Fibroblast of gingiva (primary cell): ENCODE data around the gene MED31.
"Not testable (repeated sequence)": the region's sequence is repeated elsewhere in the genome, so short reads cannot be mapped to it uniquely, and the experiment has no call there.

Experiments
- DNase-seq: peaks from one replicate; pipeline ENCODE4 v3.0.0-alpha.2; 2011; ENCODE audit warnings: low read depth

The MED31 gene

GRCh38 chr17:6651354-6651918 lies at the start of gene MED31, which contains the start of gene C17orf100:
Gene MED31 (minus strand): TSS chr17:6651605. CDS start chr17:6651528, 77 bp downstream.
Gene C17orf100 (plus strand): TSS chr17:6651762. CDS start chr17:6651914, 152 bp downstream.
- DNase-seq, result peak; percentile 89

- no peak for DNase-seq
These were observed 49.5 kb upstream of the MED31 start for GRCh38 chr17:6700948-6701307.

GRCh38 chr17:6699997-6700947 lies 48.9 kb upstream of the MED31 start:
- no peak for DNase-seq

GRCh38 chr17:6698004-6698403 lies 46.6 kb upstream of the MED31 start:
- no peak for DNase-seq

GRCh38 chr17:6696906-6697305 lies 45.5 kb upstream of the MED31 start:
- no peak for DNase-seq

GRCh38 chr17:6695565-6695964 lies 44.2 kb upstream of the MED31 start:
- no peak for DNase-seq

- no peak for DNase-seq
These were observed 43.6 kb upstream of the MED31 start for GRCh38 chr17:6695051-6695450.

GRCh38 chr17:6691958-6692357 lies 40.6 kb upstream of the MED31 start:
- DNase-seq, result not testable (repeated sequence)

- DNase-seq, result no peak
These were observed 40.1 kb upstream of the MED31 start for GRCh38 chr17:6691546-6691945.

GRCh38 chr17:6690641-6691040 lies 39.2 kb upstream of the MED31 start:
- no peak for DNase-seq

GRCh38 chr17:6688944-6689343 lies 37.5 kb upstream of the MED31 start:
- no peak for DNase-seq

- no peak for DNase-seq
These were observed 34.6 kb upstream of the MED31 start for GRCh38 chr17:6686026-6686425.

- DNase-seq, result no peak
These were observed 33.7 kb upstream of the MED31 start for GRCh38 chr17:6684881-6685767.

- no peak for DNase-seq
These were observed 33.0 kb upstream of the MED31 start for GRCh38 chr17:6684460-6684783.

- DNase-seq, result no peak
These were observed 32.5 kb upstream of the MED31 start for GRCh38 chr17:6683730-6684459.

GRCh38 chr17:6683081-6683684 lies 31.8 kb upstream of the MED31 start:
- no peak for DNase-seq

GRCh38 chr17:6682339-6682738 lies 30.9 kb upstream of the MED31 start:
- DNase-seq, result no peak

GRCh38 chr17:6681671-6682070 lies 30.3 kb upstream of the MED31 start:
- no peak for DNase-seq

- no peak for DNase-seq
These were observed 29.8 kb upstream of the MED31 start for GRCh38 chr17:6681176-6681575.

GRCh38 chr17:6679241-6679640 lies 27.8 kb upstream of the MED31 start:
- DNase-seq, result no peak

GRCh38 chr17:6677946-6678345 lies 26.5 kb upstream of the MED31 start:
- DNase-seq, result no peak
